Lower lobe of right lung (tissue), 2 donors: ENCODE measurements around the gene BMPR1A. TPM values are rescaled to one million over a fixed set of nuclear protein-coding genes. Genes with fewer than 3 reads are reported as not detected.

Experiments used
- ATAC-seq, 2 donors: fragments of 200-7000 bp; cut with Tn5 transposase; one replicate each; pipeline ENCODE4 v1.9.1; 2020 to 2022; ENCODE audit warnings: mild to moderate bottlenecking in 2 of 2, moderate library complexity in 2 of 2
- DNase-seq: peaks from one replicate; pipeline ENCODE4 v3.0.0-alpha.2; 2020
- H3K27ac ChIP-seq: fragments of 200-600 bp; one replicate; pipeline ENCODE4 v1.8.0; 2022
- H3K27me3 ChIP-seq: fragments of 200-600 bp; one replicate; pipeline ENCODE4 v1.8.0; 2022; ENCODE audit warnings: low read depth
- H3K36me3 ChIP-seq: fragments of 200-600 bp; one replicate; pipeline ENCODE4 v1.8.0; 2022; ENCODE audit warnings: mild to moderate bottlenecking
- H3K4me1 ChIP-seq: fragments of 200-600 bp; one replicate; pipeline ENCODE4 v1.8.0; 2022
- H3K4me3 ChIP-seq: fragments of 200-600 bp; one replicate; pipeline ENCODE4 v1.8.0; 2022; ENCODE audit warnings: mild to moderate bottlenecking
- H3K9me3 ChIP-seq: fragments of 200-600 bp; one replicate; pipeline ENCODE4 v1.8.0; 2022
- intact Hi-C: fragments of 100-400 bp; cut with DNase I; formaldehyde crosslinking; loops from one replicate; pipeline ENCODE4 v1.11.0; 2022
- total RNA-seq: library from RNA; stranded (reverse); fragmentation: NEBNext Ultra II Directional; extraction: Animal tissue kit (Norgen Biotek cat#: 25700); gene quantifications from one replicate; pipeline ENCODE4 v1.2.1, GENCODE V29; 2021
- TF ChIP-seq, protein P1 (sequence below): fragments of 200-600 bp; IDR thresholded peaks from one replicate; pipeline ENCODE4 v1.8.0; 2022; ENCODE audit warnings: antibody characterized with exemption, mild to moderate bottlenecking
- donor health status: DM: no; HTN: yes; CAD: no; lungs with severe emphysema.

The BMPR1A gene
- total RNA-seq, 1 donor from 2014 or later: 37.0 TPM

DNA sequence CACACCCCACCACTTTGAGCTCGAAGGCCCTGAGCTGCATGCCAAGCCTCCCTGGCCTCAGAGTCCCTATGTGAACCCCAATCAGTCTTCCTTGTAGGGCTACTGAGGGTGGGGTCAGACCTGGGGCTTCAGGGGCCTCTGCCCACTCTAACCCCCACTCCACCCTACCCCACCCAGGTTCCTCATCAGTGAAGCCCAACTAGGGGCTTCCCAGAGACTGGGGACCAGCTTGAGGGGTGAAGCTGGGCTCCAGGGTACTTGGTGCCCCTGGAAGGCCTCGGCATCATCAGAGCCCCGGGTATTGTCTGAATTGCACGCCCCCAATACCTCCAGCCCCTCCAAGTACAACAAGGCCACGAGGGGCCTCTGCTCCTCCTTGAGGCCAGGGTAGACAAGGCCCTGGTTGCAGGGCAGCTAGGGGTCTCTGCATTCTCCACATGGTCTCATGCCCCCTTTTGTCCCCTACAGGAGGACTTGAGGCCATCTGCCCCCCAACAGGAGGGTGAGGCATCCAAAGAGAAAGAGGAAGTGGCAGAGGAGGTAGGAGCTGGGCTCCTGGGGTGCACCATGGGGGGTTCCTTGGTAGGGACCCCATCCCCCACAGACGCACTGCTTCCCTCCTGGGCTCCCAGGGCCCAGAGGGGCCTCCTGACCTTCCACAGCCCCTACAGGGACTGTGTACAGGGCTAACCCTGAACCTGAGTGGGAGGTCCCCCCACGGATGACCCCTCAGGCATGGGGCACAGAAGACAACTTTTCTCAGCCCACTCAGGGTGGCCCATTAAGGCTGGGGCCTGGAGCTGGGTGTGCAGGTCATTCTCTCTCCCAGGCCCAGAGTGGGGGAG, 205.9 kb downstream of the BMPR1A start:
- Histone ChIP-seq H3K36me3 (no peaks in the 10 kb centered on the region), H3K4me3 (no peak overlapping the region), H3K9me3 (no peaks in the 10 kb centered on the region), H3K4me1 (peaks cover 49% of the 10 kb centered on the region), H3K27ac (no peak overlapping the region), H3K27me3 (no peaks in the 10 kb centered on the region)
- intact Hi-C loops: no loop called here
- DNase-seq (no peak), ATAC-seq (no peak)
- TF ChIP-seq, protein P1, sequence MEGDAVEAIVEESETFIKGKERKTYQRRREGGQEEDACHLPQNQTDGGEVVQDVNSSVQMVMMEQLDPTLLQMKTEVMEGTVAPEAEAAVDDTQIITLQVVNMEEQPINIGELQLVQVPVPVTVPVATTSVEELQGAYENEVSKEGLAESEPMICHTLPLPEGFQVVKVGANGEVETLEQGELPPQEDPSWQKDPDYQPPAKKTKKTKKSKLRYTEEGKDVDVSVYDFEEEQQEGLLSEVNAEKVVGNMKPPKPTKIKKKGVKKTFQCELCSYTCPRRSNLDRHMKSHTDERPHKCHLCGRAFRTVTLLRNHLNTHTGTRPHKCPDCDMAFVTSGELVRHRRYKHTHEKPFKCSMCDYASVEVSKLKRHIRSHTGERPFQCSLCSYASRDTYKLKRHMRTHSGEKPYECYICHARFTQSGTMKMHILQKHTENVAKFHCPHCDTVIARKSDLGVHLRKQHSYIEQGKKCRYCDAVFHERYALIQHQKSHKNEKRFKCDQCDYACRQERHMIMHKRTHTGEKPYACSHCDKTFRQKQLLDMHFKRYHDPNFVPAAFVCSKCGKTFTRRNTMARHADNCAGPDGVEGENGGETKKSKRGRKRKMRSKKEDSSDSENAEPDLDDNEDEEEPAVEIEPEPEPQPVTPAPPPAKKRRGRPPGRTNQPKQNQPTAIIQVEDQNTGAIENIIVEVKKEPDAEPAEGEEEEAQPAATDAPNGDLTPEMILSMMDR: no peak

DNA sequence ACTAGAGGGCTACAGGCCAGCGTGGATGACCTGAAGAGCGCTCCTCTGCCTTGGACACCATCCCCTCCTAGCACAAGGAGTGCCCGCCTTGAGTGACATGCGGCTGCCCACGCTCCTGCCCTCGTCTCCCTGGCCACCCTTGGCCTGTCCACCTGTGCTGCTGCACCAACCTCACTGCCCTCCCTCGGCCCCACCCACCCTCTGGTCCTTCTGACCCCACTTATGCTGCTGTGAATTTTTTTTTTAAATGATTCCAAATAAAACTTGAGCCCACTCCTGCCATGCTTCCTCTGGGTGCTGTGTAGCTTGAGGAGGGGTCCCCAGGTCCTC, 206.5 kb downstream of the BMPR1A start:
- DNase-seq (no peak), ATAC-seq (no peak)
- H3K9me3 ChIP-seq: no peaks in the 10 kb centered on the region
- no peak overlapping the region for H3K4me3 ChIP-seq
- TF ChIP-seq, protein P1: no peak
- no peaks in the 10 kb centered on the region for H3K36me3 ChIP-seq
- H3K27ac ChIP-seq: no peak overlapping the region
- no peaks in the 10 kb centered on the region for H3K27me3 ChIP-seq
- peaks cover 53% of the 10 kb centered on the region for H3K4me1 ChIP-seq
- intact Hi-C loops: no loop called here

DNA sequence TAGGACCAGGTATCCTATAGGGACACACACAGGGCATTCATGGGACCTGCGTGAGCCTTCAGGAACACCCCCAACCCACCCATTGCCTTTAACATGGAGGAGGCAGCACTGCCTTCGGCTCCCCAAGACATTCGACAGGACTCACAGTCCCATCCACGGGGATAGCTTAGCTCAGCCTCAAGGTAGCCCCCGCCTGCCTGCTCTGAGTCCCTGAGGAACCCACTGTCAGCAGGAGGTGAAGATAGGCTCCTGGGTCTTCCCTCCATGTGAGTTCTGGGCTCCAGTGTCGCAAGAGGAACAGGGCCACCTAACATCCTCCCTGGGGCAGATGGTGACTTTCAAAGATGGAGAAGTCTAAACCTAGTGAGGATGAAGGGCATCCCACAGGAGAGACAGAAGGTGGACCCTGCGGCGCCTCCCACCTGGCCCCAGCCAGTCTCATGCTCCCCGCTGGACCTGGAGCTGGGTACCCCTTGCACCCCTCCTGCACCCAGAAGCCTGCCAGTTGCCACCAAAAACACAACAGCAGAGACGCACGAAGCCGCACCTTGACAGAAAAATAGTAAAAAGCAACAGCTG, 207.0 kb downstream of the BMPR1A start:
- TF ChIP-seq, protein P1: no peak
- ATAC-seq (no peak), DNase-seq (no peak)
- Histone ChIP-seq H3K4me3 (no peak overlapping the region), H3K27me3 (no peaks in the 10 kb centered on the region), H3K9me3 (no peaks in the 10 kb centered on the region), H3K4me1 (peaks cover 53% of the 10 kb centered on the region), H3K27ac (no peak overlapping the region), H3K36me3 (no peaks in the 10 kb centered on the region)
- intact Hi-C loops: no loop called here

DNA sequence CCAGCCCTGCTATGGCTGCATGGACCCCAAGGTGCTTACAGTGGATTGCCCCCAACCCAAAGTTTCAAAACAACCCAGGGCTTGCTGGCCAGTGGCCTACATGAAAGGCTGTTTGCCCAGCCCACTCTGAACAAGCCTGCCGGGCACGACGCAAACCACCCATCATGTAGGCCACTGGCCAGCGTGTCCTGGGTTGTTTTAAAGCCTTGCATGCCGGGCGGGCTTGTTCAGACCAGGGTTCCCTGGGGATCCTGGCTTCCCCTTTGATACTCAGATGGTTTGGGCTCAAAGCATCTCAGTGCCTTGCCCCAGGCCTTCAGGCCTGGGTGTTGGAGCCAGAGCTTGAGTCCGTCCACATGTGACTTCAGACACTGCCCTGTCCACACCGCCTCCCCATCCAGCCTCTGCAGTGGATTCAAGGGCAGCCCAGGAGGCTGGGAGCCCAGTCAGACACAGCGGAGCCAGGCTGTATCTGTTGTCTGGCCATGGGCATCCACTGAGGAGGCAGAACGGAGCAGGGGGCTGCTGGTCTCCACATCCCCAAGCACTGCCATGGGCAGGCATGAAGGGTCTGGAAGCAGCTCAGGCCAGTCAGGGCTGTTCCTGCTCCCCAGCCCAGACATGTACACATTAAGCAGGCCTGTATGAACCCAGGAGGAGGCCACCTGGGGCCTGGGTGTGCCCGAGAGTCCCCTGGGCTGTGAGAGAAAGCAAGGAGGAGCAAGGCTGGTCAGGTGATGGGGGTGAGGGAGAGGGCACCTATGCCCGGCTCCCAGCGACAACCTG, 207.8 kb downstream of the BMPR1A start:
- no peak for DNase-seq
- no peak for ATAC-seq
- Histone ChIP-seq H3K9me3 (no peaks in the 10 kb centered on the region), H3K4me3 (no peak overlapping the region), H3K27me3 (no peaks in the 10 kb centered on the region), H3K36me3 (no peaks in the 10 kb centered on the region), H3K27ac (no peak overlapping the region), H3K4me1 (peaks cover 53% of the 10 kb centered on the region)
- intact Hi-C loops: no loop called here
- TF ChIP-seq, protein P1: no peak

DNA sequence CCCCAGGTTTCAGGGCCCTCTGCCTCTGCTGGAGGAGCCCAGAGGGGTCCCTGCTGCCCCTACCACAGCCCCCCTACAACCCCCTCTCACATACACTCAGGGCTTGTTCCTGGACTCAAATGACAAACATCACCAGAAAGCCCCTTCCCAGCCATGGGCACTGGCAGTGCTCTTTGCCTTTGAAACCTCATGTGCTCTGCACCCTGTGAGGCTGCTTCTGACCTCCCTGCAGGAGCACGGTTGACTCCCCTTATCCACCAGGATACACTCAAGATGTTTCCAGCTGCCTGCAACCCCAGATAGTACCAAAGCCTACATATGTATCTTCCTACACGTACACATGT, 208.4 kb downstream of the BMPR1A start:
- H3K9me3 ChIP-seq: no peaks in the 10 kb centered on the region
- DNase-seq: no peak
- no peaks in the 10 kb centered on the region for H3K27me3 ChIP-seq
- no peaks in the 10 kb centered on the region for H3K36me3 ChIP-seq
- no peak for ATAC-seq
- no peak overlapping the region for H3K27ac ChIP-seq
- TF ChIP-seq, protein P1: no peak
- H3K4me3 ChIP-seq: no peak overlapping the region
- H3K4me1 ChIP-seq: peaks cover 53% of the 10 kb centered on the region
- intact Hi-C loops: no loop called here
